ENCODE data around the gene NEURL1.

NEURL1 gene

DNA sequence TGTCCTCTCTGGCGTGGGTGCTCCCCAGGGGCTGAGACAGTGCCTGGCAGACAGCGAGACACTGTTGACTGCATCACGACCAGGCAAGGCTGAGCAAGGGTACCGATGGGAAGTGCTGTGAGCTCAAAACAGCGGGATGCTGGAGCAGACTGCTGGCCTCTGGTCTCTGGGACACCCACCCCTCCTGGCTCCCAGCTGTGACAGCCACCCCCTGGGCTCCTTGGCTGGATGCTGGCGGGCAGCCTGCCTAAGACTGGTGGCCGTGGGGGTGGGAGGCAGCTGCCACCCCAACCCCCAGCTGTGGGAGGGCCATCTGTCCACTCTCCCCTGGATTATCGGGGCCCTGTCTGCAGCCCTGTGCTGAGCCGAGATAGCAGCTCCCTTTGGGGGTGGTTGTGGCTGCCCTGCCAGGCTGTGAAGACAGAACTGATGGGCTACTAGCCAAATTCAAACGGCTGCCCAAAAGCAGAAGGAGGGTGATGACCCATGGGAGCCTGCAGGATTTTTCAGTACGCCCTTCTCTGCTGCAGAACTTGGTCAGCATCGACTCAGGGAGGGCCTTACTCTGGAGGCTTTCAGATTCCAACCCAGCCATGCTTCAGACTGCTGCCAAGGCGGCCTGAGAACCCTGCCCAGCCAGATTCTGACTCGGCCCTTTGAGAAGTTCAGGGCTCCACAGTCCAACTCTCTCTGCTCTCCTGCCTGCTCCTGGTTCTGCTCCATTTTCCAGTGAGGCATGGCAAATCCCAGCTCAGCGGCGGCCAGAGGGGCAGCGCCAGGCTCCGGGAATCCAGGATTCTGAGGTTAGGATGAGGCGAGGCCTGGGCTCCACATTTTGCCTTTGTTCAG lies 125.3 kb downstream of the NEURL1 start:
- no peak for TF ChIP-seq CTCF (conservative IDR thresholded peaks at IDR 0.05)
- H3K27ac ChIP-seq: no peak overlapping the region

DNA sequence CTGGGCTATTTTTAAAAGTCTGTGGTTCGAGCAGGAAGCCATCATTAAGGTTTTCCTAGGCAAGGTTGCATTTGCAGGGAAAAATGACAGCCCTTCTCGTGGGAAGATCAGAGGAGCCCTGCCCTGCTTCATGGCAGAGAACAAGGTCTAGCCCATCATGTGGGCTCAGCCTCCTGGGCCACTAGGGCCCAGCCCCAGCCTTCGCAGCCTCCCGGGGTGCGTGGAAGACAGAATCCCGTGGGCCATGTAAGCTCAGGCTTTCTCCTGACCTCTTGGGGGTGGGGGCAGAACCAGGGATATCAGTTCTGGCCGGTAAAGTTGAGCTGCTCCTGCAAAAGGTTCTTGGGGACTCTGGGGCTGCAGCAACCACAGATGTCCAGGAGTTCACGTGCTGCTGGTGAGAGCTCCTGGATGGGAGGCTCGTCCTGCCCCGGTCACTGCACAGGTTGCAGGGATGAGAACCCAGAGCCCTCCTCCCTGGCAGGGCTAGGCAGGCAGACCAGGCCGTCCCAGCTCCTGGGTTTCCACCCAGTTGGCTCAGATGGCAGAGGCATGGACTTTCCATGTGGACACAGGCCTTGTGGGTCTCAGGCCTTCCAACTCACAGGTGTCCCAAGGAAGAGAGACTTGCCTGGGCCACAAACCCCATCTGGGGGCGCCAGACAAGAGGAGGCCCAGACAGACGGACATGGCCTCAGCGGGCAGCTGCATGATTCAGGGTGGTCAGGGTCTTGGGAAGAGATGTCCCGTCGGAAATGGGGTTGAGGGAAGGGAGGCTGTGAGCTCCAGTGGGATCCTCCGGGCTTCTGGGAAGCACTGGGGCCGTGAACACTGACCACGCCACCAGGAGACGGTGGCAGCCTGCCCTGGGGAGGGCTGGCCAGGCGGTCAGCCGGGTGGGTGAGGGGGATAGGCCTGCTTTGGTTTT lies 126.2 kb downstream of the NEURL1 start:
- no peak for TF ChIP-seq CTCF (conservative IDR thresholded peaks at IDR 0.05)
- no peak overlapping the region for H3K27ac ChIP-seq

DNA sequence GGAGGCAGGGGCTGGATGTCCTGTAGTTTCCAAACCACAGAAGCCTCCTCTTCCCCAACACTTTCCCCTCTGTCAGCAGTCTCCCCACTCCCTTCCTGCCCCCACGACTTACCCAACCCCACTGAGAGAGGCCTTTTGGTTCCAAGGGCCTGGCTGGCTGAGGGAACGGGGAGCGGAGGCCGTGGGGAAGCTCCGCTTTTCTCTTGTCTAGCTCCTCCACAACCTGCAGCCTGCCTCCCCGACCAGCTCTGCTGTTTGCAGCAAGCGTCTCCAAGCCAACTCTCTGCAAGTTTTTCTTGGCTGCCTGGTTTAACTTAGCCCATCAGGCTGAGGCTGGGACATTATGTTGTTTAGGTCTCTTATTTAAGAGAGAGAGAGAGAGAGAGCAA lies 126.8 kb downstream of the NEURL1 start:
- no peak overlapping the region for H3K27ac ChIP-seq
- TF ChIP-seq CTCF (conservative IDR thresholded peaks at IDR 0.05): no peak

DNA sequence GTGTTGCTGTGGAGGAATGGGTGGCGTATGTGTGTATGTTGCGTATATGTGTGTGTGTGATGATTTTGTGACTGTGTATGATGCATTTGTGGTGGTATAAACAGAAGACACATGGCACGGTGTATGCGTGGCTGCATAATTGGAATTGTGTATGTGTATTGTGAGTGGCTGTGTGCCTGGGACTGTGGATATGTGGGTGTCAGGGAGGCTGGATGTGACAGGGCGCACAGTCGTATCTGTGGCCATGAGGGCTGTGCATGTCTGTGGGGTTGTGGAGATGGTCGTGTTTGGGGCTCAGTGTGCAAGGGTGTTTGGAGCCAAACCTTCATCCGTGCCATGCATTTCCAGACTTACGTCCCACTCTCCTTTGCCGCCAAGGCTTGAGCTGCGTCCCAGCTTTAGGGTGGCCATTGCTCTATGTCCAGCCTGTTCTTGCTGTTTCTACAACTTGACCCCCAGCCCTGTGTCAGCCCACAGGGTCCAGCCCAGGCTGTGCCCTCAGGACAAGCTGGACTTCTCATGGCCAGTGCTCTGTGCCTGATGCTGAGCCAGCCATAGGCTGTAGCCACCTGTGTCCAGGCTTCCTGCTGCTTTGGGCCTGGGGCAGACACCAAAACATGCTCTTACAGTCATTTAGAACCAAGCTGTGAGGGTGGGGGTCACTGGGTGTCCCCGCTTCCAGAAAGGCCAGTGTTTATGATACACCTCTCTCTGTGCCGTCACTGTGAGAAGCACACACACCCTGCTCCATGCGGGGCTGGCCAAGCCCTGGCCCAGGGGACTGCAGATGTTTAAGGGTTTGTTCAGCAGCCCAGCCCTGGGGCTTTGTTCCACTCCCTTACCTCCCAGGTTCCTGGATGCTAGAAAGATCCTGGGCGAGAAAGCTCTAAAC lies 127.6 kb downstream of the NEURL1 start:
- H3K27ac ChIP-seq: no peak overlapping the region
- TF ChIP-seq CTCF (conservative IDR thresholded peaks at IDR 0.05): no peak

- no peak for TF ChIP-seq CTCF (conservative IDR thresholded peaks at IDR 0.05)
- no peak overlapping the region for H3K27ac ChIP-seq
These were observed 128.2 kb downstream of the NEURL1 start for GRCh38 chr10:103621783-103622125.

- TF ChIP-seq CTCF (conservative IDR thresholded peaks at IDR 0.05): no peak
- H3K27ac ChIP-seq: no peak overlapping the region
These were observed 128.8 kb downstream of the NEURL1 start for GRCh38 chr10:103622286-103622685.

Measured in VCaP (cell line).